ENCODE data around the gene ANKRD16.

GRCh38 chr10:5927306-5927705 is 37.6 kb upstream of the ANKRD16 start:
- TF ChIP-seq POLR2A (IDR thresholded peaks at IDR 0.05) (no peak), EP300 (IDR thresholded peaks at IDR 0.05) (no peak)
- TF ChIP-seq, protein P1, sequence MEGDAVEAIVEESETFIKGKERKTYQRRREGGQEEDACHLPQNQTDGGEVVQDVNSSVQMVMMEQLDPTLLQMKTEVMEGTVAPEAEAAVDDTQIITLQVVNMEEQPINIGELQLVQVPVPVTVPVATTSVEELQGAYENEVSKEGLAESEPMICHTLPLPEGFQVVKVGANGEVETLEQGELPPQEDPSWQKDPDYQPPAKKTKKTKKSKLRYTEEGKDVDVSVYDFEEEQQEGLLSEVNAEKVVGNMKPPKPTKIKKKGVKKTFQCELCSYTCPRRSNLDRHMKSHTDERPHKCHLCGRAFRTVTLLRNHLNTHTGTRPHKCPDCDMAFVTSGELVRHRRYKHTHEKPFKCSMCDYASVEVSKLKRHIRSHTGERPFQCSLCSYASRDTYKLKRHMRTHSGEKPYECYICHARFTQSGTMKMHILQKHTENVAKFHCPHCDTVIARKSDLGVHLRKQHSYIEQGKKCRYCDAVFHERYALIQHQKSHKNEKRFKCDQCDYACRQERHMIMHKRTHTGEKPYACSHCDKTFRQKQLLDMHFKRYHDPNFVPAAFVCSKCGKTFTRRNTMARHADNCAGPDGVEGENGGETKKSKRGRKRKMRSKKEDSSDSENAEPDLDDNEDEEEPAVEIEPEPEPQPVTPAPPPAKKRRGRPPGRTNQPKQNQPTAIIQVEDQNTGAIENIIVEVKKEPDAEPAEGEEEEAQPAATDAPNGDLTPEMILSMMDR (IDR thresholded peaks at IDR 0.05) = no peak
